ENCODE results near the gene ESRRB. TPM values are rescaled to one million over a fixed set of nuclear protein-coding genes. Genes with fewer than 3 reads are reported as not detected.

The ESRRB gene
- total RNA-seq, 6 donors from 2014 or later = 0.15 to 1.6 (median 0.30) TPM; not detected in 2

- Histone ChIP-seq H3K4me3 (no peak overlapping the region), H3K4me1 (no peaks in the 10 kb centered on the region), H3K27me3 (no peaks in the 10 kb centered on the region), H3K36me3 (no peaks in the 10 kb centered on the region), H3K27ac (no peak overlapping the region), H3K9me3 (no peaks in the 10 kb centered on the region)
- ATAC-seq (ENCODE audit: low FRiP score in 2 of 2) (no peak), DNase-seq (no peak)
- no peak for TF ChIP-seq CTCF (IDR thresholded peaks at IDR 0.05)
- TF ChIP-seq POLR2A (IDR thresholded peaks at IDR 0.05) = no peak
- no peak for TF ChIP-seq EP300 (IDR thresholded peaks at IDR 0.05)
- WGBS, 2 donors = 94 to 100% methylated on average over 1 of the region's 1 CpG
Observed at GRCh38 chr14:76408877-76409276, 32.9 kb downstream of the ESRRB start.

GRCh38 chr14:76412501-76412900 lies 36.6 kb downstream of the ESRRB start:
- 32 to 39% methylated on average over 5 of the region's 5 CpGs for WGBS, 2 donors
- H3K4me1 ChIP-seq = no peaks in the 10 kb centered on the region
- H3K4me3 ChIP-seq = no peak overlapping the region
- DNase-seq (no peak), ATAC-seq (ENCODE audit: low FRiP score in 2 of 2) (no peak)
- no peaks in the 10 kb centered on the region for H3K27me3 ChIP-seq
- no peak for TF ChIP-seq POLR2AphosphoS5 (IDR thresholded peaks at IDR 0.05)
- H3K36me3 ChIP-seq = no peaks in the 10 kb centered on the region
- H3K9me3 ChIP-seq = no peaks in the 10 kb centered on the region
- H3K27ac ChIP-seq = no peak overlapping the region

- H3K4me1 ChIP-seq = no peaks in the 10 kb centered on the region
- DNase-seq (peak in 1 of 2 donors; percentile 52), ATAC-seq (ENCODE audit: low FRiP score in 2 of 2) (no peak)
- no peak overlapping the region for H3K27ac ChIP-seq
- H3K4me3 ChIP-seq = no peak overlapping the region
- H3K27me3 ChIP-seq = no peaks in the 10 kb centered on the region
- WGBS, 2 donors = 56 to 78% methylated on average over 10 to 13 of the region's 23 CpGs
- TF ChIP-seq CTCF (IDR thresholded peaks at IDR 0.05) (no peak), EP300 (IDR thresholded peaks at IDR 0.05) (no peak), POLR2AphosphoS5 (IDR thresholded peaks at IDR 0.05) (no peak), POLR2A (IDR thresholded peaks at IDR 0.05) (no peak)
- H3K36me3 ChIP-seq = no peaks in the 10 kb centered on the region
- H3K9me3 ChIP-seq = no peaks in the 10 kb centered on the region
Observed at GRCh38 chr14:76413106-76413961, 37.4 kb downstream of the ESRRB start.

GRCh38 chr14:76413962-76414600 lies 38.1 kb downstream of the ESRRB start:
- no peak for ATAC-seq (ENCODE audit: low FRiP score in 2 of 2)
- TF ChIP-seq CTCF (IDR thresholded peaks at IDR 0.05) (no peak), EP300 (IDR thresholded peaks at IDR 0.05) (no peak), POLR2A (IDR thresholded peaks at IDR 0.05) (no peak), POLR2AphosphoS5 (IDR thresholded peaks at IDR 0.05) (no peak)
- no peak for DNase-seq
- Histone ChIP-seq H3K27me3 (no peaks in the 10 kb centered on the region), H3K9me3 (no peaks in the 10 kb centered on the region), H3K4me1 (no peaks in the 10 kb centered on the region), H3K27ac (no peak overlapping the region), H3K36me3 (no peaks in the 10 kb centered on the region), H3K4me3 (no peak overlapping the region)
- WGBS, 2 donors = 28 to 34% methylated on average over 7 to 8 of the region's 36 CpGs

GRCh38 chr14:76419399-76419798 lies 43.5 kb downstream of the ESRRB start:
- H3K27me3 ChIP-seq = no peaks in the 10 kb centered on the region
- 58 to 68% methylated on average over 3 of the region's 3 CpGs for WGBS, 2 donors
- ATAC-seq (ENCODE audit: low FRiP score in 2 of 2) (no peak), DNase-seq (no peak)
- no peaks in the 10 kb centered on the region for H3K9me3 ChIP-seq
- no peak for TF ChIP-seq POLR2A (IDR thresholded peaks at IDR 0.05)
- TF ChIP-seq CTCF (IDR thresholded peaks at IDR 0.05) = no peak
- TF ChIP-seq EP300 (IDR thresholded peaks at IDR 0.05) = no peak
- TF ChIP-seq POLR2AphosphoS5 (IDR thresholded peaks at IDR 0.05) = no peak
- H3K4me3 ChIP-seq = no peak overlapping the region
- H3K36me3 ChIP-seq = no peaks in the 10 kb centered on the region
- H3K27ac ChIP-seq = no peak overlapping the region
- no peaks in the 10 kb centered on the region for H3K4me1 ChIP-seq
